ENCODE data around the gene IRF2.
"Not testable (repeated sequence)": the region's sequence is repeated elsewhere in the genome, so short reads cannot be mapped to it uniquely, and the experiment has no call there.

The IRF2 gene

DNA sequence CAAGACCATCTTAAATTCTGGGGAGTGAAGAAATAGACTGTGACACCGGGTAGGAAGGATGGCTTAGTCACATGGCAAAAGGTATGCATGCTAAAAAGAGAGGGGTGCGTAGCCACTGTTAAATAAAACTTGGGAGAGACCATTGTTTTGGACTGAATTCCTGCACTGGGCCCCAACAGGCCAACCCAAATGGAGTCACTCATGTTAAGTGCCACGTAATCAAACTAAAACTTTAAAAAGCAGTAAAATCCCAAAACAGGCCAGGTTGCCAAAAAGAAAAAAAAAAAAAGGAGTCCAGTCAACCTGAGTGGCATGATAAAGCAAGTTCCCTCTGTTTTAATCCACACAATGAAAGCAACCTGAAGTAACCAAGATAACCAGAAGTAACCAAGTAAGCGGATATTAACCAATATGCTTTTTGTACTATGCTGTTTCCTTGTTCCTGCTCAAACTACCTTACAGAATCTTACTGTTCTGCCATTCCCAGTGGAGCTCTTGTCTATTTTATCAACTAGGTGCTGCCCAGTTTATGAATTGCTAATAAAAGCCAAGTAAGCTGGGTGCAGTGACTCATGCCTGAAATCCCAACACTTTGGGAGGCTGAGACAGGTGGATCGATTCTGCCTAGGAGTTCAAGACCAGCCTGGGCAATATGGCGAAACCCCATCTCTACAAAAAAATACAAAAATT, 132.0 kb downstream of the IRF2 start:
- DNase-seq: no peak

- not testable (repeated sequence) for DNase-seq
These were observed 134.8 kb downstream of the IRF2 start for GRCh38 chr4:184339398-184340193.

DNA sequence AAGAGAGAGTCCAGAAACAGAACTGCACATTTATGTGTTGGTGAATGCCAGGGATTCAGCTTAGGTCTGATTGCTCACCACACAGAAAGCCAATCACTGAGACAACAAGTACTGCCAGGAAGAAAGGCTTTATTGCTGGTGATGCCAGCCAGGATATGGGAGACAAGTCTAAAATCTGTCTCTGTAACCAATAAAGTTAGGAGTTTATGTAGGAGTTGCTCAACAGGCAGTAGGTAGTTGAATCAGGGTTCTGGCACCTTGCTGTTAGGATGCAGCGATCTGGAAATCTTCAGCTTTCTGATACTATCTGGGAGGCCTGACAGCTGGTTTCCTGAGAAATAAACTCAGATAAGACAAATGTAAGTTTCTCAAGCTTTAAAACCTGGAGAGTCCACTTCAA, 136.4 kb downstream of the IRF2 start:
- no peak for DNase-seq

Measured in retina (tissue), 1 donor.